Measurements from ENCODE around the gene VPS54. TPM values are rescaled to one million over a fixed set of nuclear protein-coding genes. Genes with fewer than 3 reads are reported as not detected.

The VPS54 gene
- total RNA-seq, 1 experiment from 2014 or later: 20.7 TPM

DNA sequence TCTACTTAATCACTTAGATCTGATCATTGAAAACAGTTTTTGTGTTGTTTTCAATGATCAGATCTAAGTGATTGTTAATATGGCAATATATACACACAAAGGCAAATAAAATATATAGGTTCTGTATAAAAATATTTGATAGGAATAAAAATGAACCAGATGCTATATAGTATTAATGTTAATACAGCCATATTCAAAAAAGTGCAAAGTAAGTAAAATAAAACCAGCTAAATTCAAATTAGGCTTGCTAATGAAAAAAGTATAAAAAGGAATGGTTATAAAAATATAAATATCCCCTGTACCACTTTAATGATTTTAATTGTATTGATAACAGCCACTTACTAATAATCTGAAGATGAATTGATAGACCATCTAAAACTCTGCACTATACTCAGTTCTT, 38.4 kb downstream of the VPS54 start:
- Histone ChIP-seq H3K27me3 (ENCODE audit: insufficient read depth, low read depth) (no peaks in the 10 kb centered on the region), H3K4me2 (no peak overlapping the region), H2AFZ (no peak overlapping the region), H4K20me1 (ENCODE audit: insufficient read depth) (peaks cover 6% of the 10 kb centered on the region; the same call in 1 of the 2 replicates), H3K27ac (no peak overlapping the region), H3K36me3 (ENCODE audit: low read depth) (0 out of 2 replicates have a peak, but pooled peaks cover 12% of the 10 kb centered on the region), H3F3A (ENCODE audit: insufficient read depth, low read depth) (peaks cover 7% of the 10 kb centered on the region), H3K4me3 (no peak overlapping the region), H3K4me1 (replicated peaks; ENCODE audit: insufficient read depth) (peaks cover 12% of the 10 kb centered on the region), H3K9me2 (ENCODE audit: insufficient read depth) (no peaks in the 10 kb centered on the region), H3K79me2 (ENCODE audit: low read depth) (no peaks in the 10 kb centered on the region), H3K9me3 (ENCODE audit: insufficient read depth, low read depth) (no peaks in the 10 kb centered on the region)
- POLR2A ChIA-PET (ENCODE audit: unreplicated experiment): interaction anchor here (0.7 kb wide), 1 partner anchor 769 kb away, joined by 5 read pairs; no protein-coding TSS in a partner anchor
- CTCF ChIA-PET: no interaction called here
- TF ChIP-seq EZH2 (IDR thresholded peaks at IDR 0.05; ENCODE audit: low read depth): no peak
- TF ChIP-seq, protein P1, sequence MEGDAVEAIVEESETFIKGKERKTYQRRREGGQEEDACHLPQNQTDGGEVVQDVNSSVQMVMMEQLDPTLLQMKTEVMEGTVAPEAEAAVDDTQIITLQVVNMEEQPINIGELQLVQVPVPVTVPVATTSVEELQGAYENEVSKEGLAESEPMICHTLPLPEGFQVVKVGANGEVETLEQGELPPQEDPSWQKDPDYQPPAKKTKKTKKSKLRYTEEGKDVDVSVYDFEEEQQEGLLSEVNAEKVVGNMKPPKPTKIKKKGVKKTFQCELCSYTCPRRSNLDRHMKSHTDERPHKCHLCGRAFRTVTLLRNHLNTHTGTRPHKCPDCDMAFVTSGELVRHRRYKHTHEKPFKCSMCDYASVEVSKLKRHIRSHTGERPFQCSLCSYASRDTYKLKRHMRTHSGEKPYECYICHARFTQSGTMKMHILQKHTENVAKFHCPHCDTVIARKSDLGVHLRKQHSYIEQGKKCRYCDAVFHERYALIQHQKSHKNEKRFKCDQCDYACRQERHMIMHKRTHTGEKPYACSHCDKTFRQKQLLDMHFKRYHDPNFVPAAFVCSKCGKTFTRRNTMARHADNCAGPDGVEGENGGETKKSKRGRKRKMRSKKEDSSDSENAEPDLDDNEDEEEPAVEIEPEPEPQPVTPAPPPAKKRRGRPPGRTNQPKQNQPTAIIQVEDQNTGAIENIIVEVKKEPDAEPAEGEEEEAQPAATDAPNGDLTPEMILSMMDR (conservative IDR thresholded peaks at IDR 0.05): no peak
- no peak for DNase-seq
- BruUV-seq (replicated peaks): no TSS peak
- intact Hi-C loops (cut with micrococcal nuclease; ENCODE audit: unreplicated experiment): no loop called here

DNA sequence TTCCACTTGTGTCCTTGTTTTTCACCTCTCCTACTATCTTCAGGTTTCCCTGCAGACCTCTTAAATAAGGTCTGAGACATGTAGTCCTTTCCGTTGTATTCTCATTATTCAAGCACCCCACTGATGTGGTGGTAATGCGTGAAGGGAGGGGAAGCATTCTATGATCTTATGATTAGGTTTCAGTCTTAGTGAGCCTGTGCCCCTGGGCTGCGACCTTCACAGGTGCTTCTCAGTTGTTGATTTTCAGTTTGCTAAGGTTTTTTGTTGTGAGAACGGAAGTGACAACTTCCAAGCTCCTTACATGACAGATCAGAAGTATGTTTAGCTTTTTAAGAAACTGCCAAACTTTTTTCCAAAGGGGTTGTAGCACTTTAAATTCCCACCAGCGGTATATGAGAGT, 41.3 kb downstream of the VPS54 start:
- BruUV-seq (replicated peaks): no TSS peak
- Histone ChIP-seq H3K9me2 (ENCODE audit: insufficient read depth) (no peaks in the 10 kb centered on the region), H3K79me2 (ENCODE audit: low read depth) (no peaks in the 10 kb centered on the region), H3K36me3 (ENCODE audit: low read depth) (0 out of 2 replicates have a peak, but pooled peaks cover 12% of the 10 kb centered on the region), H3K27ac (no peak overlapping the region), H3K27me3 (ENCODE audit: insufficient read depth, low read depth) (no peaks in the 10 kb centered on the region), H3K4me1 (replicated peaks; ENCODE audit: insufficient read depth) (no peaks in the 10 kb centered on the region), H3K4me2 (no peak overlapping the region), H3K9me3 (ENCODE audit: insufficient read depth, low read depth) (no peaks in the 10 kb centered on the region), H4K20me1 (ENCODE audit: insufficient read depth) (peaks cover 6% of the 10 kb centered on the region; the same call in 1 of the 2 replicates), H2AFZ (no peak overlapping the region), H3K4me3 (no peak overlapping the region), H3F3A (ENCODE audit: insufficient read depth, low read depth) (no peaks in the 10 kb centered on the region)
- no peak for DNase-seq
- TF ChIP-seq, protein P1 (conservative IDR thresholded peaks at IDR 0.05): no peak
- TF ChIP-seq EZH2 (IDR thresholded peaks at IDR 0.05; ENCODE audit: low read depth): no peak
- intact Hi-C loops (cut with micrococcal nuclease; ENCODE audit: unreplicated experiment): no loop called here
- POLR2A ChIA-PET (ENCODE audit: unreplicated experiment): no interaction called here
- CTCF ChIA-PET: no interaction called here

DNA sequence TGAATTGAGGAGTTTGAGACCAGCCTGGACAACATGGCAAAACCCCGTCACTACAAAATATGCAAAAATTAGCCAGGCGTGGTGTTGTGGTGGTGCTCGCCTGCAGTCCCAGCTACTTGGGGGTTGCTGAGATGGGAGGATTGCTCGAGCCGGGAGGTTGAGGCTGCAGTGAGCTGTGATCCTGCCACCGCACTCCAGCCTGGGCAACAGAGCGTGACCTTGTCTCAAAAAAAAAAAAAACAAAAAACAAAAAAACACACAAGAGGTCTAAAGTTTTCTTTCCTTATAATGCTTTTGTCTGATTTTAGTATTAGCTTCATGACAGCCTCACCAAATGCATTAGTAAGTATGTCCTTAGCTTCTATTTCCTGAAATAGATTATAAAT, 43.1 kb downstream of the VPS54 start:
- Histone ChIP-seq H3K79me2 (ENCODE audit: low read depth) (no peaks in the 10 kb centered on the region), H3F3A (ENCODE audit: insufficient read depth, low read depth) (no peaks in the 10 kb centered on the region), H3K27ac (no peak overlapping the region), H3K4me2 (no peak overlapping the region), H3K4me3 (no peak overlapping the region), H3K36me3 (ENCODE audit: low read depth) (0 out of 2 replicates have a peak, but pooled peaks cover 16% of the 10 kb centered on the region), H2AFZ (no peak overlapping the region), H4K20me1 (ENCODE audit: insufficient read depth) (no peaks in the 10 kb centered on the region), H3K9me2 (ENCODE audit: insufficient read depth) (no peaks in the 10 kb centered on the region), H3K9me3 (ENCODE audit: insufficient read depth, low read depth) (no peaks in the 10 kb centered on the region), H3K27me3 (ENCODE audit: insufficient read depth, low read depth) (no peaks in the 10 kb centered on the region), H3K4me1 (replicated peaks; ENCODE audit: insufficient read depth) (no peaks in the 10 kb centered on the region)
- ChIA-PET POLR2A (ENCODE audit: unreplicated experiment) (interaction anchor here (0.6 kb wide), 1 partner anchor 198 kb away, joined by 9 read pairs; no protein-coding TSS in a partner anchor), CTCF (interaction anchor here (0.7 kb wide), 1 partner anchor 33 kb away, joined by 5 read pairs; no protein-coding TSS in a partner anchor)
- no TSS peak for BruUV-seq (replicated peaks)
- intact Hi-C loops (cut with micrococcal nuclease; ENCODE audit: unreplicated experiment): no loop called here
- no peak for TF ChIP-seq EZH2 (IDR thresholded peaks at IDR 0.05; ENCODE audit: low read depth)
- TF ChIP-seq, protein P1 (conservative IDR thresholded peaks at IDR 0.05): no peak
- no peak for DNase-seq

Data from PC-9 (cell line).